RWPE2 (cell line): ENCODE data around the gene NRG4.

Experiments used
- ATAC-seq: fragments of 200-7000 bp; cut with Tn5 transposase; 3 replicates; pipeline ENCODE4 v1.9.1; 2021; ENCODE audit warnings: low read depth
- DNase-seq: peaks from one replicate; pipeline ENCODE4 v3.0.0-alpha.2; 2020; ENCODE audit warnings: low spot score
- H3K27ac ChIP-seq: fragments of 450-650 bp; 2 replicates; pipeline ENCODE4 v1.5.1; 2017; ENCODE audit warnings: mild to moderate bottlenecking; ENCODE audit not compliant: poor library complexity, severe bottlenecking
- H3K27me3 ChIP-seq: fragments of 250-450 bp; sonication (Bioruptor Pico); 2 replicates; pipeline ENCODE4 v1.5.1; 2021; ENCODE audit warnings: mild to moderate bottlenecking, moderate library complexity; ENCODE audit not compliant: insufficient read depth, poor library complexity, severe bottlenecking
- H3K36me3 ChIP-seq: fragments of 250-450 bp; sonication (Bioruptor Pico); 2 replicates; pipeline ENCODE4 v1.5.1; 2020; ENCODE audit warnings: low read depth, mild to moderate bottlenecking, moderate library complexity
- H3K4me1 ChIP-seq: fragments of 250-450 bp; sonication (Bioruptor Pico); 2 replicates; pipeline ENCODE4 v1.5.1; 2021; ENCODE audit warnings: mild to moderate bottlenecking, moderate library complexity; ENCODE audit not compliant: insufficient read depth, poor library complexity, severe bottlenecking
- H3K4me3 ChIP-seq: fragments of 250-450 bp; sonication (Bioruptor Pico); 2 replicates; pipeline ENCODE4 v1.5.1; 2021; ENCODE audit warnings: mild to moderate bottlenecking, moderate library complexity; ENCODE audit not compliant: severe bottlenecking
- H3K9me3 ChIP-seq: fragments of 250-450 bp; sonication (Bioruptor Pico); 2 replicates; pipeline ENCODE4 v1.5.1; 2021; ENCODE audit warnings: mild to moderate bottlenecking, moderate library complexity; ENCODE audit not compliant: severe bottlenecking
- CTCF ChIP-seq: fragments of 450-650 bp; IDR thresholded peaks from one replicate; pipeline ENCODE4 v1.5.1; 2017; ENCODE audit warnings: mild to moderate bottlenecking, moderate library complexity; ENCODE audit not compliant: poor library complexity, severe bottlenecking

Gene NRG4

GRCh38 chr15:75943713-75944215, 68.5 kb downstream of the NRG4 start:
- Histone ChIP-seq H3K9me3 (no peaks in the 10 kb centered on the region), H3K36me3 (peaks cover 4% of the 10 kb centered on the region), H3K4me3 (no peak overlapping the region), H3K4me1 (peaks cover 26% of the 10 kb centered on the region), H3K27ac (no peak overlapping the region), H3K27me3 (no peaks in the 10 kb centered on the region)
- DNase-seq, result no peak
- peak; percentile 9; the same call in 1 of the 3 replicates for ATAC-seq
- TF ChIP-seq CTCF, result no peak

GRCh38 chr15:75943246-75943645, 69.0 kb downstream of the NRG4 start:
- no peaks in the 10 kb centered on the region for H3K9me3 ChIP-seq
- no peak for TF ChIP-seq CTCF
- H3K4me3 ChIP-seq, result no peak overlapping the region
- no peaks in the 10 kb centered on the region for H3K27me3 ChIP-seq
- no peak for ATAC-seq
- H3K36me3 ChIP-seq, result peaks cover 8% of the 10 kb centered on the region
- peaks cover 24% of the 10 kb centered on the region for H3K4me1 ChIP-seq
- H3K27ac ChIP-seq, result no peak overlapping the region
- DNase-seq, result no peak

GRCh38 chr15:75942464-75942863, 69.8 kb downstream of the NRG4 start:
- Histone ChIP-seq H3K4me3 (no peak overlapping the region), H3K9me3 (no peaks in the 10 kb centered on the region)

GRCh38 chr15:75930866-75931265, 81.4 kb downstream of the NRG4 start:
- ATAC-seq (no peak), DNase-seq (no peak)
- H3K9me3 ChIP-seq, result no peaks in the 10 kb centered on the region
- no peaks in the 10 kb centered on the region for H3K27me3 ChIP-seq
- peaks cover 83% of the 10 kb centered on the region for H3K36me3 ChIP-seq
- no peak for TF ChIP-seq CTCF
- H3K4me3 ChIP-seq, result no peak overlapping the region
- H3K4me1 ChIP-seq, result no peaks in the 10 kb centered on the region
- H3K27ac ChIP-seq, result no peak overlapping the region

More at GRCh38 chr15:75942464-75942863, 69.8 kb downstream of the NRG4 start:
- Histone ChIP-seq H3K27ac (no peak overlapping the region), H3K4me1 (peaks cover 16% of the 10 kb centered on the region), H3K27me3 (no peaks in the 10 kb centered on the region), H3K36me3 (peaks cover 14% of the 10 kb centered on the region)
- no peak for DNase-seq
- no peak for ATAC-seq
- no peak for TF ChIP-seq CTCF

- peaks cover 2% of the 10 kb centered on the region for H3K4me1 ChIP-seq
- H3K36me3 ChIP-seq, result peaks cover 76% of the 10 kb centered on the region
- no peak overlapping the region for H3K4me3 ChIP-seq
- TF ChIP-seq CTCF, result no peak
- no peak overlapping the region for H3K27ac ChIP-seq
- ATAC-seq, result no peak
- DNase-seq, result no peak
- H3K9me3 ChIP-seq, result no peaks in the 10 kb centered on the region
- no peaks in the 10 kb centered on the region for H3K27me3 ChIP-seq
These were observed 82.2 kb downstream of the NRG4 start for GRCh38 chr15:75929799-75930565.
